Sigmoid colon (tissue), 7 donors: ENCODE results near the gene YJEFN3. TPM values are rescaled to one million over a fixed set of nuclear protein-coding genes. Genes with fewer than 3 reads are reported as not detected.

Source experiments
- DNase-seq: peaks from one replicate; pipeline ENCODE4 v3.0.0-alpha.2; 2019
- H3K27ac ChIP-seq, 4 donors: fragments of 200-600 bp; sonication (generic); one replicate each; pipeline ENCODE4 v1.5.1; 2016 to 2019; ENCODE audit warnings: mild to moderate bottlenecking in 1 of 4
- H3K27me3 ChIP-seq, 3 donors: fragments of 200-600 bp; sonication (generic); one replicate each; pipeline ENCODE4 v1.5.1; 2019; ENCODE audit warnings: mild to moderate bottlenecking in 1 of 3
- H3K36me3 ChIP-seq, 4 donors: fragments of 200-600 bp; sonication (generic); one replicate each; pipeline ENCODE4 v1.5.1; 2016 to 2019
- H3K4me1 ChIP-seq, 4 donors: fragments of 200-600 bp; sonication (generic); one replicate each; pipeline ENCODE4 v1.5.1; 2017 to 2019
- H3K4me3 ChIP-seq, 4 donors: fragments of 200-600 bp; sonication (generic); one replicate each; pipeline ENCODE4 v1.5.1; 2017 to 2019; ENCODE audit warnings: mild to moderate bottlenecking in 2 of 4, moderate library complexity in 1 of 4
- H3K9me3 ChIP-seq, 4 donors: fragments of 200-600 bp in 3 of 4; sonication (generic) in 3 of 4; one replicate each; pipeline versions ENCODE4 v1.5.1 to v1.6.1; 2013 to 2019
- EP300 ChIP-seq, 4 donors: sonication (generic); formaldehyde crosslinking; IDR thresholded peaks; one replicate each; pipeline ENCODE4 v1.6.1; 2017; ENCODE audit warnings: antibody characterized with exemption in 4 of 4
- POLR2A ChIP-seq, 2 donors: fragments of 450-650 bp; IDR thresholded peaks; one replicate each; pipeline ENCODE4 v1.6.1; 2016; ENCODE audit warnings: antibody characterized with exemption in 2 of 2, mild to moderate bottlenecking in 2 of 2, moderate library complexity in 2 of 2
- POLR2AphosphoS5 ChIP-seq, 4 donors: sonication (generic); formaldehyde crosslinking; IDR thresholded peaks; one replicate each; pipeline ENCODE4 v1.6.1; 2017; ENCODE audit warnings: antibody characterized with exemption in 4 of 4
- WGBS, 2 donors: extraction: QIAGEN DNeasy Blood & Tissue Kit; methylation state at CpG; one replicate each; pipeline ENCODE4 v1.1.7; 2013; 5-methylcytosine and 5-hydroxymethylcytosine counted together
- intact Hi-C: fragments of 100-400 bp; cut with DNase I; formaldehyde crosslinking; loops from one replicate; pipeline ENCODE4 v1.15.1; 2023
- polyA plus RNA-seq, 3 donors: library from polyadenylated mRNA; stranded (reverse); fragments of 200-250 nt; gene quantifications; one replicate each; pipeline ENCODE4 v1.2.3, GENCODE V29; 2013
- total RNA-seq, 4 donors: library from RNA; depleted of rRNA; stranded (reverse); fragments of >200 nt; gene quantifications; one replicate each; pipeline ENCODE4 v1.1.0, GENCODE V29; 2016
- TF ChIP-seq, protein P1 (sequence below), 4 experiments: fragments of 450-650 bp in 3 of 4; fragments of 200-600 bp in 1 of 4; IDR thresholded peaks; one replicate each; pipeline ENCODE4 v1.5.1; 2016 to 2019; ENCODE audit warnings: antibody characterized with exemption in 4 of 4, mild to moderate bottlenecking in 3 of 4, moderate library complexity in 2 of 4
- donor health status: healthy with polysubstance abuse.
- donor health status: Bipolar disorder and iron deficiency.
- donor health status: healthy.

The YJEFN3 gene
- total and polyA plus RNA-seq, 7 donors: 0.71 to 14.4 (median 2.2) TPM; not detected in 2

GRCh38 chr19:19502281-19502680 lies 26.4 kb upstream of the YJEFN3 start:
- no peak overlapping the region for H3K27ac ChIP-seq
- no peaks in the 10 kb centered on the region for H3K27me3 ChIP-seq
- H3K4me1 ChIP-seq: no peaks in the 10 kb centered on the region
- DNase-seq: no peak
- H3K4me3 ChIP-seq: no peak overlapping the region
- TF ChIP-seq POLR2A (IDR thresholded peaks at IDR 0.05): no peak
- TF ChIP-seq, protein P1, sequence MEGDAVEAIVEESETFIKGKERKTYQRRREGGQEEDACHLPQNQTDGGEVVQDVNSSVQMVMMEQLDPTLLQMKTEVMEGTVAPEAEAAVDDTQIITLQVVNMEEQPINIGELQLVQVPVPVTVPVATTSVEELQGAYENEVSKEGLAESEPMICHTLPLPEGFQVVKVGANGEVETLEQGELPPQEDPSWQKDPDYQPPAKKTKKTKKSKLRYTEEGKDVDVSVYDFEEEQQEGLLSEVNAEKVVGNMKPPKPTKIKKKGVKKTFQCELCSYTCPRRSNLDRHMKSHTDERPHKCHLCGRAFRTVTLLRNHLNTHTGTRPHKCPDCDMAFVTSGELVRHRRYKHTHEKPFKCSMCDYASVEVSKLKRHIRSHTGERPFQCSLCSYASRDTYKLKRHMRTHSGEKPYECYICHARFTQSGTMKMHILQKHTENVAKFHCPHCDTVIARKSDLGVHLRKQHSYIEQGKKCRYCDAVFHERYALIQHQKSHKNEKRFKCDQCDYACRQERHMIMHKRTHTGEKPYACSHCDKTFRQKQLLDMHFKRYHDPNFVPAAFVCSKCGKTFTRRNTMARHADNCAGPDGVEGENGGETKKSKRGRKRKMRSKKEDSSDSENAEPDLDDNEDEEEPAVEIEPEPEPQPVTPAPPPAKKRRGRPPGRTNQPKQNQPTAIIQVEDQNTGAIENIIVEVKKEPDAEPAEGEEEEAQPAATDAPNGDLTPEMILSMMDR (IDR thresholded peaks at IDR 0.05): no peak
- no peak for TF ChIP-seq POLR2AphosphoS5 (IDR thresholded peaks at IDR 0.05)
- no peak for TF ChIP-seq EP300 (IDR thresholded peaks at IDR 0.05)
- intact Hi-C loops: no loop called here
- WGBS, 2 donors: 96 to 97% methylated on average over 19 of the region's 19 CpGs
- H3K36me3 ChIP-seq: peaks cover 15 to 98% (median 58%) of the 10 kb centered on the region in 4 donors
- H3K9me3 ChIP-seq: no peaks in the 10 kb centered on the region

- WGBS, 2 donors: 89 to 92% methylated on average over 18 of the region's 18 CpGs
- Histone ChIP-seq H3K36me3 (peaks cover 15 to 96% (median 57%) of the 10 kb centered on the region in 4 donors), H3K27ac (no peak overlapping the region), H3K9me3 (no peaks in the 10 kb centered on the region), H3K4me1 (no peaks in the 10 kb centered on the region), H3K27me3 (no peaks in the 10 kb centered on the region), H3K4me3 (no peak overlapping the region)
- TF ChIP-seq POLR2A (IDR thresholded peaks at IDR 0.05): no peak
- TF ChIP-seq, protein P1 (IDR thresholded peaks at IDR 0.05): no peak
- intact Hi-C loops: no loop called here
- no peak for DNase-seq
Measured at GRCh38 chr19:19502808-19503602, 25.7 kb upstream of the YJEFN3 start.

GRCh38 chr19:19504754-19505668 lies 23.7 kb upstream of the YJEFN3 start:
- H3K9me3 ChIP-seq: no peaks in the 10 kb centered on the region
- H3K4me1 ChIP-seq: no peaks in the 10 kb centered on the region
- H3K27ac ChIP-seq: no peak overlapping the region
- 93% methylated on average over 23 of the region's 23 CpGs for WGBS, 2 donors
- no peak for DNase-seq
- peaks cover 10 to 76% (median 39%) of the 10 kb centered on the region in 4 donors for H3K36me3 ChIP-seq
- intact Hi-C loops: no loop called here
- TF ChIP-seq POLR2A (IDR thresholded peaks at IDR 0.05) (no peak), EP300 (IDR thresholded peaks at IDR 0.05) (no peak), POLR2AphosphoS5 (IDR thresholded peaks at IDR 0.05) (no peak)
- TF ChIP-seq, protein P1 (IDR thresholded peaks at IDR 0.05): no peak
- H3K27me3 ChIP-seq: no peaks in the 10 kb centered on the region
- H3K4me3 ChIP-seq: no peak overlapping the region

DNA sequence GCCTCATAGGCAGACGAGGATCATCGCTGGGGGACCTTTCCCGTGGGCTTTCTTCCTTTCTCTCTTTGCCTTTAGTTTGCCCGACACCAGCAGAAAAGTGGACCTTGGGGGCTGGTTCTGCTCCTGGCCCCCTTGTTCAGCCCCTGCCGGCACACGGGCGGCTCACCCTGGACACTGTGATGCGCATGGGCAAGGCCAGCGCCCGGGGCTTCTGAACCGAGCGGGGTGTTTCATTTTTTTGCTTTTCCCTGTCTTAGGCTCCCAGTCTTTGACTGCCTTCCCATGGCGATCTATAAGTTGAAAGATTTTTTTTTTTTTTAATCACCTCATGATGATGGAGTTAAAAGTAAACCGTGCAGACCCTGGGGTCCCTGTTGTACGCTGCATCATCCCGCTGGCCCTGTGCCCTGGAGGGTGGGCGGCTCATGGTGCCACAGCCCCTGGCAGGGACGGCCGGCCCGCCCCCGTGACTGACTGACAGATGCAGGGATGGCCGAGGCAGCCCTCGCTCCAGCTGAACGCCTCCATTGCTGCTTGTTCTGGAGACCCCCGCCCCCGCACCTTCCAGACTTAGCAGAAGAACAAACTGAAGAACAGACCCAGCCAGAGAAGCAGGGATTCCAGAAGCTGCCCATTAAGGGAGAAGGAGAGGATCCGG lies 22.9 kb upstream of the YJEFN3 start:
- H3K9me3 ChIP-seq: no peaks in the 10 kb centered on the region
- no peak for DNase-seq
- no peaks in the 10 kb centered on the region for H3K27me3 ChIP-seq
- 94 to 95% methylated on average over 27 of the region's 27 CpGs for WGBS, 2 donors
- H3K4me3 ChIP-seq: no peak overlapping the region
- no peaks in the 10 kb centered on the region for H3K4me1 ChIP-seq
- no peak overlapping the region for H3K27ac ChIP-seq
- TF ChIP-seq EP300 (IDR thresholded peaks at IDR 0.05): no peak
- intact Hi-C loops: no loop called here
- H3K36me3 ChIP-seq: peaks cover 10 to 68% (median 35%) of the 10 kb centered on the region in 4 donors

GRCh38 chr19:19506592-19506991 lies 22.1 kb upstream of the YJEFN3 start:
- no peaks in the 10 kb centered on the region for H3K4me1 ChIP-seq
- TF ChIP-seq EP300 (IDR thresholded peaks at IDR 0.05): no peak
- 91 to 94% methylated on average over 12 of the region's 12 CpGs for WGBS, 2 donors
- no peak overlapping the region for H3K4me3 ChIP-seq
- H3K27me3 ChIP-seq: no peaks in the 10 kb centered on the region
- H3K36me3 ChIP-seq: peaks cover 10 to 60% (median 29%) of the 10 kb centered on the region in 4 donors
- no peaks in the 10 kb centered on the region for H3K9me3 ChIP-seq
- no peak overlapping the region for H3K27ac ChIP-seq
- DNase-seq: no peak
- intact Hi-C loops: no loop called here
